SK-N-SH (cell line): ENCODE results near the gene ANO2.

ENCODE experiments used
- FOXJ3 ChIP-seq: sonication (generic); formaldehyde crosslinking; IDR thresholded peaks from 2 replicates; pipeline ENCODE4 v1.5.1; 2020; ENCODE audit warnings: mild to moderate bottlenecking, missing genetic modification reagents
- MXI1 ChIP-seq: IDR thresholded peaks from 2 replicates; pipeline ENCODE4 v1.6.1; 2012; ENCODE audit warnings: mild to moderate bottlenecking, low read depth, low read length, improper control_type of control experiment
- RAD21 ChIP-seq: IDR thresholded peaks from 2 replicates; pipeline ENCODE4 v1.6.1; 2012; ENCODE audit warnings: mild to moderate bottlenecking, low read length
- RCOR1 ChIP-seq: fragments of 150-350 bp; IDR thresholded peaks from 2 replicates; pipeline ENCODE4 v1.6.1; 2017; ENCODE audit warnings: antibody characterized with exemption, low read length
- REST ChIP-seq: IDR thresholded peaks from 2 replicates; pipeline ENCODE4 v1.6.1; 2012; ENCODE audit warnings: mild to moderate bottlenecking, low read depth, low read length, moderate library complexity
- TF ChIP-seq, protein P1 (sequence below): IDR thresholded peaks from 2 replicates; pipeline ENCODE4 v1.4.0; 2012; ENCODE audit warnings: low read depth, borderline replicate concordance
- TF ChIP-seq, protein P2 (sequence below): fragments of 200-600 bp; sonication (generic); IDR thresholded peaks from 2 replicates; pipeline ENCODE4 v1.6.1; 2017; ENCODE audit warnings: antibody characterized with exemption, mild to moderate bottlenecking, moderate library complexity
- TF ChIP-seq, protein P3 (sequence below): fragments of 150-350 bp; IDR thresholded peaks from 2 replicates; pipeline ENCODE4 v1.6.1; 2017; ENCODE audit warnings: antibody characterized with exemption, low read length, low read depth, borderline replicate concordance
- TF ChIP-seq, protein P4 (sequence below): IDR thresholded peaks from 2 replicates; pipeline ENCODE4; 2012
- TF ChIP-seq, protein P5 (sequence below): IDR thresholded peaks from 2 replicates; pipeline ENCODE4 v1.4.0; 2012; ENCODE audit warnings: low read depth

GRCh38 chr12:5924342-5924741 is 20.7 kb downstream of the ANO2 start:
- TF ChIP-seq, protein P1, sequence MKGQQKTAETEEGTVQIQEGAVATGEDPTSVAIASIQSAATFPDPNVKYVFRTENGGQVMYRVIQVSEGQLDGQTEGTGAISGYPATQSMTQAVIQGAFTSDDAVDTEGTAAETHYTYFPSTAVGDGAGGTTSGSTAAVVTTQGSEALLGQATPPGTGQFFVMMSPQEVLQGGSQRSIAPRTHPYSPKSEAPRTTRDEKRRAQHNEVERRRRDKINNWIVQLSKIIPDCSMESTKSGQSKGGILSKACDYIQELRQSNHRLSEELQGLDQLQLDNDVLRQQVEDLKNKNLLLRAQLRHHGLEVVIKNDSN, result no peak
- TF ChIP-seq, protein P2, sequence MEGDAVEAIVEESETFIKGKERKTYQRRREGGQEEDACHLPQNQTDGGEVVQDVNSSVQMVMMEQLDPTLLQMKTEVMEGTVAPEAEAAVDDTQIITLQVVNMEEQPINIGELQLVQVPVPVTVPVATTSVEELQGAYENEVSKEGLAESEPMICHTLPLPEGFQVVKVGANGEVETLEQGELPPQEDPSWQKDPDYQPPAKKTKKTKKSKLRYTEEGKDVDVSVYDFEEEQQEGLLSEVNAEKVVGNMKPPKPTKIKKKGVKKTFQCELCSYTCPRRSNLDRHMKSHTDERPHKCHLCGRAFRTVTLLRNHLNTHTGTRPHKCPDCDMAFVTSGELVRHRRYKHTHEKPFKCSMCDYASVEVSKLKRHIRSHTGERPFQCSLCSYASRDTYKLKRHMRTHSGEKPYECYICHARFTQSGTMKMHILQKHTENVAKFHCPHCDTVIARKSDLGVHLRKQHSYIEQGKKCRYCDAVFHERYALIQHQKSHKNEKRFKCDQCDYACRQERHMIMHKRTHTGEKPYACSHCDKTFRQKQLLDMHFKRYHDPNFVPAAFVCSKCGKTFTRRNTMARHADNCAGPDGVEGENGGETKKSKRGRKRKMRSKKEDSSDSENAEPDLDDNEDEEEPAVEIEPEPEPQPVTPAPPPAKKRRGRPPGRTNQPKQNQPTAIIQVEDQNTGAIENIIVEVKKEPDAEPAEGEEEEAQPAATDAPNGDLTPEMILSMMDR, result no peak
- TF ChIP-seq MXI1 (no peak), RAD21 (no peak), RCOR1 (no peak), FOXJ3 (CRISPR knock-in tag) (no peak), REST (no peak)
- TF ChIP-seq, protein P3, sequence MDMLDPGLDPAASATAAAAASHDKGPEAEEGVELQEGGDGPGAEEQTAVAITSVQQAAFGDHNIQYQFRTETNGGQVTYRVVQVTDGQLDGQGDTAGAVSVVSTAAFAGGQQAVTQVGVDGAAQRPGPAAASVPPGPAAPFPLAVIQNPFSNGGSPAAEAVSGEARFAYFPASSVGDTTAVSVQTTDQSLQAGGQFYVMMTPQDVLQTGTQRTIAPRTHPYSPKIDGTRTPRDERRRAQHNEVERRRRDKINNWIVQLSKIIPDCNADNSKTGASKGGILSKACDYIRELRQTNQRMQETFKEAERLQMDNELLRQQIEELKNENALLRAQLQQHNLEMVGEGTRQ, result no peak
- TF ChIP-seq, protein P4, sequence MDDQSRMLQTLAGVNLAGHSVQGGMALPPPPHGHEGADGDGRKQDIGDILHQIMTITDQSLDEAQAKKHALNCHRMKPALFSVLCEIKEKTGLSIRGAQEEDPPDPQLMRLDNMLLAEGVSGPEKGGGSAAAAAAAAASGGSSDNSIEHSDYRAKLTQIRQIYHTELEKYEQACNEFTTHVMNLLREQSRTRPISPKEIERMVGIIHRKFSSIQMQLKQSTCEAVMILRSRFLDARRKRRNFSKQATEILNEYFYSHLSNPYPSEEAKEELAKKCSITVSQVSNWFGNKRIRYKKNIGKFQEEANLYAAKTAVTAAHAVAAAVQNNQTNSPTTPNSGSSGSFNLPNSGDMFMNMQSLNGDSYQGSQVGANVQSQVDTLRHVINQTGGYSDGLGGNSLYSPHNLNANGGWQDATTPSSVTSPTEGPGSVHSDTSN, result no peak
- TF ChIP-seq, protein P5, sequence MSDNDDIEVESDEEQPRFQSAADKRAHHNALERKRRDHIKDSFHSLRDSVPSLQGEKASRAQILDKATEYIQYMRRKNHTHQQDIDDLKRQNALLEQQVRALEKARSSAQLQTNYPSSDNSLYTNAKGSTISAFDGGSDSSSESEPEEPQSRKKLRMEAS, result no peak
